ENCODE measurements around the gene SMAD4. TPM values are rescaled to one million over a fixed set of nuclear protein-coding genes. Genes with fewer than 3 reads are reported as not detected.

The SMAD4 gene
- total and polyA plus RNA-seq, 2 donors (not counting 3 experiments of a cell fraction or from before 2014, with no cell fraction given), result 63.5 to 82.8 TPM

GRCh38 chr18:51122266-51123045, 92.4 kb downstream of the SMAD4 start:
- Histone ChIP-seq H2AFZ (ENCODE audit: low read depth, low read length) (no peak overlapping the region), H3K27ac (ENCODE audit: insufficient read depth, low read depth, low read length) (no peak overlapping the region), H4K20me1 (replicated peaks; ENCODE audit: control insufficient read depth, extremely low read depth, insufficient read depth, low read length) (no peaks in the 10 kb centered on the region), H3K9me1 (replicated peaks; ENCODE audit: control insufficient read depth, extremely low read depth, insufficient read depth, low read length) (no peaks in the 10 kb centered on the region), H3K36me3 (ENCODE audit: control insufficient read depth in 2 of 2, extremely low read depth in 1 of 2, insufficient read depth in 2 of 2, low read length in 2 of 2) (no peaks in the 10 kb centered on the region), H3K27me3 (ENCODE audit: control insufficient read depth in 2 of 2, insufficient read depth in 2 of 2, low read length in 2 of 2) (no peaks in the 10 kb centered on the region), H3K4me3 (replicated peaks in 1 of 3; ENCODE audit: insufficient read depth in 1 of 3, low read depth in 1 of 3, low read length in 3 of 3) (no peak overlapping the region), H3K4me2 (ENCODE audit: insufficient read depth, low read length) (no peak overlapping the region), H3K4me1 (ENCODE audit: control insufficient read depth, extremely low read depth, insufficient read depth, low read length) (no peaks in the 10 kb centered on the region), H3K79me2 (ENCODE audit: control insufficient read depth, insufficient read depth, low read length) (no peaks in the 10 kb centered on the region), H3K9ac (replicated peaks; ENCODE audit: extremely low read depth, insufficient read depth, low read length) (no peak overlapping the region), H3K9me3 (replicated peaks; ENCODE audit: control insufficient read depth, insufficient read depth, low read length) (no peaks in the 10 kb centered on the region)
- DNase-seq (ENCODE audit: low read depth, low spot score) (no peak), FAIRE-seq (no peak)
- ChIA-PET CTCF (no interaction called here), POLR2A (no interaction called here)
- intact Hi-C loops (cut with micrococcal nuclease) (no loop called here), dilution Hi-C loops (cut with MboI; ENCODE audit: extremely low pct_ligation_motif_present, low sequenced_read_pairs) (no loop called here)
- no TSS peak for BruUV-seq (replicated peaks)
- TF ChIP-seq GATA2 (IDR thresholded peaks at IDR 0.05; ENCODE audit: insufficient read depth, insufficient read length, low read depth, low read length) (no peak), JUN (IDR thresholded peaks at IDR 0.05; ENCODE audit: borderline replicate concordance, insufficient read depth, insufficient read length, low read depth) (no peak), EZH2 (IDR thresholded peaks at IDR 0.05; ENCODE audit: borderline replicate concordance, low read depth, low read length, severe bottlenecking) (no peak), CTCF (IDR thresholded peaks at IDR 0.05; ENCODE audit: extremely low read depth in 1 of 2, insufficient read depth in 1 of 2, low read depth in 1 of 2, low read length in 2 of 2) (no peak), POLR2AphosphoS5 (IDR thresholded peaks at IDR 0.05; ENCODE audit: insufficient read depth, low read depth, low read length) (no peak), MAX (IDR thresholded peaks at IDR 0.05; ENCODE audit: insufficient read depth, insufficient read length) (no peak), MYC (IDR thresholded peaks at IDR 0.05; ENCODE audit: low read depth, low read length) (no peak), POLR2A (IDR thresholded peaks at IDR 0.05; ENCODE audit: low read depth, low read length) (no peak), FOS (IDR thresholded peaks at IDR 0.05; ENCODE audit: borderline replicate concordance, insufficient read depth, low read length) (no peak)
